GM10248 (cell line): ENCODE data around the gene GTF2I.

Source experiments
- CTCF ChIA-PET: fragments of 300-600 bp; sonication (Branson Sonifier 250); formaldehyde crosslinking; extraction: SDS; loops from one replicate; lab custom pipeline; 2021; ENCODE audit warnings: antibody characterized with exemption; lab: Yijun Ruan, JAX
- POLR2A ChIA-PET: fragments of 350-650 bp; sonication (Branson Sonifier 250); formaldehyde crosslinking; extraction: SDS; loops from one replicate; lab custom pipeline; 2020; ENCODE audit warnings: antibody characterized with exemption; lab: Yijun Ruan, JAX
- DNase-seq: peaks from one replicate; pipeline ENCODE4 v3.0.0; 2012; ENCODE audit errors: extremely low spot score
- TF ChIP-seq, protein P1 (sequence below): IDR thresholded peaks from 2 replicates; pipeline ENCODE4 v1.5.1; 2012; ENCODE audit warnings: mild to moderate bottlenecking, low read depth; ENCODE audit errors: extremely low read depth, missing control alignments, control extremely low read depth

The GTF2I gene

DNA sequence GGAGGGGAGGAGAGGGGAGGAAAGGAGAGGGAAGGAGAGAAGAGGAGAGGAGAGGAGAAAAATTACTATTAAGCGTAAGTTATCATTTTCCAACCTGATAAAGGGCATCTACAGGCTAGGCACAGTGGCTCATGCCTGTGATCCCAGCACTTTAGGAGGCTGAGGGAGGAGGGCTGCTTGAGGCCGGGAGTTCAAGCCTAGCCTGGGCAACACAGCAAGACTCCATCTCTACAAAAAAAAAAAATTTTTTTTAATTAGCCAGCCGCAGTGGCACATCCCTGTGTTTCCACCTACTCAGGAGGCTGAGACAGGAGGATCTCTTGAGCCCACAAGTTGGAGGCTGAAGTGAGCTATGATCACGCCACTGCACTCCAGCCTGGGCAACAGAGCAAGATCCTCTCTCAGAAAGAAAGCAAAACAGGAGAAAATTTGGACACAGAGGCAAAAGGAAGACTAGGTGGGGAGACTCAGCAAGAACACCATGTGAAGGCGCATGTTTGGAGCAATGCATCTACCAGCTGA lies 35.2 kb upstream of the GTF2I start:
- POLR2A ChIA-PET = no interaction called here
- CTCF ChIA-PET = no interaction called here

DNA sequence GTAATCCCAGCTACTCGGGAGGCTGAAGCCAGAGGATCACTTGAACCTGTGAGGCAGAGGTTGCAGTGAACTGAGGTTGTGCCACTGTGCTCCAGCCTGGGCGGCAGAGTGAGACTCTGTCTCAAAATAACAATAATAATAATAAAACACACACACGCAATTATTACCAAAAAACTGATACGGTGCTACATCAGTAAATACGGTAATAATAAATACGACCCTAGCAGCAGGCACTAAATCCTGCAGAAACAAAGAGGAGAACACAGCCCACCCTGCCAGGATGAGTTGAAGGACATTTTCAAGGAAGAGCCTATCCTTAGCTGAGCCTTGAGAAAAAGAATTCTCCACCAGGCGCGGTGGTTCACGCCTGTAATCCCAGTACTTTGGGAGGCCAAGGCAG lies 34.4 kb upstream of the GTF2I start:
- CTCF ChIA-PET = no interaction called here
- TF ChIP-seq, protein P1, sequence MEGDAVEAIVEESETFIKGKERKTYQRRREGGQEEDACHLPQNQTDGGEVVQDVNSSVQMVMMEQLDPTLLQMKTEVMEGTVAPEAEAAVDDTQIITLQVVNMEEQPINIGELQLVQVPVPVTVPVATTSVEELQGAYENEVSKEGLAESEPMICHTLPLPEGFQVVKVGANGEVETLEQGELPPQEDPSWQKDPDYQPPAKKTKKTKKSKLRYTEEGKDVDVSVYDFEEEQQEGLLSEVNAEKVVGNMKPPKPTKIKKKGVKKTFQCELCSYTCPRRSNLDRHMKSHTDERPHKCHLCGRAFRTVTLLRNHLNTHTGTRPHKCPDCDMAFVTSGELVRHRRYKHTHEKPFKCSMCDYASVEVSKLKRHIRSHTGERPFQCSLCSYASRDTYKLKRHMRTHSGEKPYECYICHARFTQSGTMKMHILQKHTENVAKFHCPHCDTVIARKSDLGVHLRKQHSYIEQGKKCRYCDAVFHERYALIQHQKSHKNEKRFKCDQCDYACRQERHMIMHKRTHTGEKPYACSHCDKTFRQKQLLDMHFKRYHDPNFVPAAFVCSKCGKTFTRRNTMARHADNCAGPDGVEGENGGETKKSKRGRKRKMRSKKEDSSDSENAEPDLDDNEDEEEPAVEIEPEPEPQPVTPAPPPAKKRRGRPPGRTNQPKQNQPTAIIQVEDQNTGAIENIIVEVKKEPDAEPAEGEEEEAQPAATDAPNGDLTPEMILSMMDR = no peak
- DNase-seq = no peak
- POLR2A ChIA-PET = no interaction called here

More for the DNA sequence above, 35.2 kb upstream of the GTF2I start:
- TF ChIP-seq, protein P1 = no peak
- no peak for DNase-seq

DNA sequence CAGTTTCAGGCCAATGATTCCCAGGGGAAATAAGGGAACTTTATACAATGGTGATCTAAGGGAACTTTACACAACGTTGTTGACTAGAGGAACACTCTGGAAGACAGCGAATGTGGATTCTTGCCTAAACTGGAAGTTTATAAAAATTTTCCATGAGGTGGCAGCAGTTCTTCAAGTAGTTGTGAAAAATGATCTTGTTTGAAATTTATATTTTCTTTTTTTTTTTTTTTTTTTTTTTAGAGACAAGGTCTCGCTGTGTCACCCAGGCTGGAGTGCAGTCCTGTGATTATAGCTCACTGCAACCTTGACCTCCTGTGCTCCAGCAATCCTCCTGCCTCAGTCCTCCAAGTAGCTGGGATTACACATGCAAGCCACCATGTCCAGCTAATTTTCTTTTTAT lies 32.1 kb upstream of the GTF2I start:
- TF ChIP-seq, protein P1 = no peak
- no peak for DNase-seq
- ChIA-PET CTCF (no interaction called here), POLR2A (no interaction called here)

DNA sequence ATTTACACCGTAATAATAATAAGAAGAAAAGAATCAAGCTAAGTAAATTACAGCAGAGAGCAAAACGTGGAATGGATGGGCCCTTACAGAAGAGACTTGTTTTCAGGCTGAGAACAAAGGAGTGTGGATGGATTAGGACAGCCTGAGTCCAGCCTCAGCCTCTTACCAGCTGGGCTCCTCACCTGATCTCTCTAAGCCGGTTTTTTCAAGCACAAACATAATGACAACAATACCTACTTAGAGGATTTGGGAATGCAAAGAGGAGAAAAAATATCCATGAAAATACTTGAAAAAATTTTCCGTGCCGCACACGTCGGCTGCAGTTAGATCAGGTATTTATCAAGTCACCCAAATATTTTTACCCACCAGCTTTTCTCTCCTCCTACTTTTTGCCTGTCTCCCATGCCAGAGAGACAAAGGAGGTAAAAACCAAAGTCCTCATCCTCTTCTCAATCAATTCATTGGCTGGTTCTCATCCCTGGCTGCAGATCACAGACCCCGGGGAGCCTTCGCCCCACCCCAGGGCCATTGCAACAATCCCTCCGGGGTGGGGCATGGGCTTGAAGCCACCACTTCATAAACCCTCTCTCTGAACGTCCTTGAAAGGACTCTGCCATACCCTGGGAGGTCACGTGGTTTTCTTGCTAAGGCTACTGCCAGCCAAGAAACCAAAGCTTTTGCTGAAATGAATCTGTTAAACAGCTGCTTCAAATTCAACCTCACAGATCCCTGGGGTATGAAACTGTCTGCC lies 29.7 kb upstream of the GTF2I start:
- no peak for DNase-seq
- CTCF ChIA-PET = interaction anchor here (1.5 kb wide), 1 partner anchor 210 kb away, joined by 3 read pairs; no protein-coding TSS in a partner anchor
- POLR2A ChIA-PET = no interaction called here
- TF ChIP-seq, protein P1 = no peak

DNA sequence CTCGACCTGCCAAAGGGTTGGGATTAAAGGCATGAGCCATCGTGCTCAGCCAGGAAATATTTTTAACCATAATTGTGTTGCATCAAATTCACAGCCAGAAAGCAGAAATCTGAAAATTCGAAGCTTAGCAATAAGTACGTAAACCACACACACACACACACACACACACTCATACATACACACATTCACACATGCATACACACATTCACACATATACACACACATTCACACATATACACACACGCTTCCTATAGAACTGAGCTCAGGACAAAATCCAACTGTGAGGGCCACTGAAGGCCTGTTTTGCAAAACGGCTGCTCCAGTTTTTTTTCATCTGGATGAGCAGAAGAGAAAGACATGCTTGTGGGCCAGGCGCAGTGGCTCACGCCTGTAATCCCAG lies 25.0 kb upstream of the GTF2I start:
- POLR2A ChIA-PET = no interaction called here
- DNase-seq = no peak
- CTCF ChIA-PET = interaction anchor here (1.0 kb wide), 1 partner anchor 11 kb away, joined by 3 read pairs; no protein-coding TSS in a partner anchor
- TF ChIP-seq, protein P1 = no peak

DNA sequence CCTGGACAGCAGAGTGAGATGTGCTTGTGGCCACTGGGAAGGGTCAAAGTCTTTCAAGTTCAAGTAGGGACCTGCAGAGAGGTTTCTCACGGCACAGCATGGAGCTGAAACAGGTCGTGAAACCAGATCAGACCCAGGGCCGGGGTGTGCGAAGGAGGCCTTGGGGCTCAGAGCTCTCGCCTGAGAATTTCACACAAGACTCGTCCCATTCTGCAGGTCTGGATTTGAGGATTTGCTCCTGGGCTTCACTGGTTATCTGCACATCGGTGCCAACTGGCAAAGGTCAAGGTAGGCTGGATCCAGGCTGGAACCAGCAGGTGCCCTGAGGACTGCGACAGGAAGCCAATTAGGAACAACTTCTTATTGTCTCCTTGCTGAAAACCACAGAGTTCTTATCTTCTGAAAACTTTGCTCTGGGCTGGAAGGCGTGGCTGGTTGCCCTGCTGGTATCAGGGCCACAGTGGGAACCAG lies 24.0 kb upstream of the GTF2I start:
- POLR2A ChIA-PET = no interaction called here
- peak; percentile 12 for DNase-seq

More for the DNA sequence above, 24.0 kb upstream of the GTF2I start:
- TF ChIP-seq, protein P1 = no peak
- CTCF ChIA-PET = interaction anchor here (1.0 kb wide), 1 partner anchor 12 kb away, joined by 3 read pairs; no protein-coding TSS in a partner anchor
